Panc1 (cell line): ENCODE measurements around the gene MRPS18A.
A peak's percentile ranks its signal among the peaks of the same experiment; 100 is the strongest.

ENCODE experiments used
- POLR2AphosphoS5 ChIP-seq: IDR thresholded peaks from 2 replicates; pipeline ENCODE4 v1.6.1; 2012; ENCODE audit warnings: mild to moderate bottlenecking, low read depth, low read length, moderate library complexity
- TCF7L2 ChIP-seq: IDR thresholded peaks from 2 replicates; pipeline ENCODE4 v1.6.1; 2011; ENCODE audit warnings: mild to moderate bottlenecking, low read depth, low read length, inconsistent platforms
- TF ChIP-seq, protein P1 (sequence below), 2 experiments: IDR thresholded peaks; 2 replicates each; pipeline ENCODE4 v1.6.1; 2011 to 2012; ENCODE audit warnings: low read depth in 2 of 2, control low read depth in 1 of 2, low read length in 1 of 2, mild to moderate bottlenecking in 1 of 2, moderate library complexity in 1 of 2; ENCODE audit not compliant: insufficient read depth in 1 of 2
- TF ChIP-seq, protein P2 (sequence below): fragments of 450-650 bp; IDR thresholded peaks from 2 replicates; pipeline ENCODE4 v1.5.1; 2017; ENCODE audit warnings: mild to moderate bottlenecking

DNA sequence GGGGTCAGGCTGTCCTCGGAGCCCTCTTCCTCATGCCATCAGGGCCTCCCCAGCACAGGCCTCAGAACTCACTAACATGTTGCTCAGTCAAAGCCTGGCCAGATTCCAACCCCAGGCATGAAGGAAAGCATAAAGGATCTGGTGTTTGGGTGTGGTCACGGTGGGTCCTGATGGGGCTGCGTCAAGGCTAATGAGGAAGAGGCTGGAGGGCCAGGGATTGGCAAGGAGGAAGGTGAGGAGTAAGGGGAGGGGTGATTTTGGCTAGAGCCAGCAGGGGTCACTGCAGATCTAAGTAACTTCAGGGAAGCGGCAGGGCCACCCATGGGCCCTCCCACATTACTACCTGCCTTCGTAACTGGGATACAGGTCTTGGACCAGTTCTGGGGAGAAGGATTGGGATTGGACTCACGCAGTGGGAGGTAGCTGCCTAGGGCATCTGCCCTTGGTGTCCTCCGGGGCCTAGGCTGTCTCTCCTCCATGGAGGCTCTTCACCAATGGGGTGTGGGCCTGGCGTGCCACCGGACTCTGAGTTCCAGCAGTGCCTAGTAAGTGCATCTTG, 36.2 kb upstream of the MRPS18A start:
- TF ChIP-seq, protein P1, sequence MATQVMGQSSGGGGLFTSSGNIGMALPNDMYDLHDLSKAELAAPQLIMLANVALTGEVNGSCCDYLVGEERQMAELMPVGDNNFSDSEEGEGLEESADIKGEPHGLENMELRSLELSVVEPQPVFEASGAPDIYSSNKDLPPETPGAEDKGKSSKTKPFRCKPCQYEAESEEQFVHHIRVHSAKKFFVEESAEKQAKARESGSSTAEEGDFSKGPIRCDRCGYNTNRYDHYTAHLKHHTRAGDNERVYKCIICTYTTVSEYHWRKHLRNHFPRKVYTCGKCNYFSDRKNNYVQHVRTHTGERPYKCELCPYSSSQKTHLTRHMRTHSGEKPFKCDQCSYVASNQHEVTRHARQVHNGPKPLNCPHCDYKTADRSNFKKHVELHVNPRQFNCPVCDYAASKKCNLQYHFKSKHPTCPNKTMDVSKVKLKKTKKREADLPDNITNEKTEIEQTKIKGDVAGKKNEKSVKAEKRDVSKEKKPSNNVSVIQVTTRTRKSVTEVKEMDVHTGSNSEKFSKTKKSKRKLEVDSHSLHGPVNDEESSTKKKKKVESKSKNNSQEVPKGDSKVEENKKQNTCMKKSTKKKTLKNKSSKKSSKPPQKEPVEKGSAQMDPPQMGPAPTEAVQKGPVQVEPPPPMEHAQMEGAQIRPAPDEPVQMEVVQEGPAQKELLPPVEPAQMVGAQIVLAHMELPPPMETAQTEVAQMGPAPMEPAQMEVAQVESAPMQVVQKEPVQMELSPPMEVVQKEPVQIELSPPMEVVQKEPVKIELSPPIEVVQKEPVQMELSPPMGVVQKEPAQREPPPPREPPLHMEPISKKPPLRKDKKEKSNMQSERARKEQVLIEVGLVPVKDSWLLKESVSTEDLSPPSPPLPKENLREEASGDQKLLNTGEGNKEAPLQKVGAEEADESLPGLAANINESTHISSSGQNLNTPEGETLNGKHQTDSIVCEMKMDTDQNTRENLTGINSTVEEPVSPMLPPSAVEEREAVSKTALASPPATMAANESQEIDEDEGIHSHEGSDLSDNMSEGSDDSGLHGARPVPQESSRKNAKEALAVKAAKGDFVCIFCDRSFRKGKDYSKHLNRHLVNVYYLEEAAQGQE (IDR thresholded peaks at IDR 0.05; ENCODE audit: insufficient read depth in 1 of 2, low read depth in 2 of 2, low read length in 1 of 2), result 0 out of 4 replicates have a peak, but pooled peaks of 1 of the 2 experiments have one; percentile 10
- TF ChIP-seq, protein P2, sequence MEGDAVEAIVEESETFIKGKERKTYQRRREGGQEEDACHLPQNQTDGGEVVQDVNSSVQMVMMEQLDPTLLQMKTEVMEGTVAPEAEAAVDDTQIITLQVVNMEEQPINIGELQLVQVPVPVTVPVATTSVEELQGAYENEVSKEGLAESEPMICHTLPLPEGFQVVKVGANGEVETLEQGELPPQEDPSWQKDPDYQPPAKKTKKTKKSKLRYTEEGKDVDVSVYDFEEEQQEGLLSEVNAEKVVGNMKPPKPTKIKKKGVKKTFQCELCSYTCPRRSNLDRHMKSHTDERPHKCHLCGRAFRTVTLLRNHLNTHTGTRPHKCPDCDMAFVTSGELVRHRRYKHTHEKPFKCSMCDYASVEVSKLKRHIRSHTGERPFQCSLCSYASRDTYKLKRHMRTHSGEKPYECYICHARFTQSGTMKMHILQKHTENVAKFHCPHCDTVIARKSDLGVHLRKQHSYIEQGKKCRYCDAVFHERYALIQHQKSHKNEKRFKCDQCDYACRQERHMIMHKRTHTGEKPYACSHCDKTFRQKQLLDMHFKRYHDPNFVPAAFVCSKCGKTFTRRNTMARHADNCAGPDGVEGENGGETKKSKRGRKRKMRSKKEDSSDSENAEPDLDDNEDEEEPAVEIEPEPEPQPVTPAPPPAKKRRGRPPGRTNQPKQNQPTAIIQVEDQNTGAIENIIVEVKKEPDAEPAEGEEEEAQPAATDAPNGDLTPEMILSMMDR, result peak; percentile 84
- TF ChIP-seq POLR2AphosphoS5 (no peak), TCF7L2 (no peak)
